ENCODE measurements around the gene SLC66A3. TPM values are rescaled to one million over a fixed set of nuclear protein-coding genes. Genes with fewer than 3 reads are reported as not detected.

The SLC66A3 gene
- total RNA-seq, 1 donor, result 29.8 TPM

GRCh38 chr2:11182951-11183350 is 27.7 kb downstream of the SLC66A3 start:
- no peak for TF ChIP-seq CTCF (IDR thresholded peaks at IDR 0.05; ENCODE audit: insufficient read depth, low read depth, low read length)
- no peak for DNase-seq (ENCODE audit: low read depth)
- no peak overlapping the region for H3K4me3 ChIP-seq (ENCODE audit: low read depth, low read length)

- TF ChIP-seq CTCF (IDR thresholded peaks at IDR 0.05; ENCODE audit: insufficient read depth, low read depth, low read length), result no peak
- H3K4me3 ChIP-seq (ENCODE audit: low read depth, low read length), result no peak overlapping the region
- DNase-seq (ENCODE audit: low read depth), result no peak
Measured at GRCh38 chr2:11186145-11186544, 30.9 kb downstream of the SLC66A3 start.

- TF ChIP-seq CTCF (IDR thresholded peaks at IDR 0.05; ENCODE audit: insufficient read depth, low read depth, low read length), result no peak
- peak; percentile 83 for DNase-seq (ENCODE audit: low read depth)
- H3K4me3 ChIP-seq (ENCODE audit: low read depth, low read length), result no peak overlapping the region
Measured at GRCh38 chr2:11187083-11187619, 31.9 kb downstream of the SLC66A3 start.

GRCh38 chr2:11187731-11188130 is 32.5 kb downstream of the SLC66A3 start:
- no peak overlapping the region for H3K4me3 ChIP-seq (ENCODE audit: low read depth, low read length)
- no peak for DNase-seq (ENCODE audit: low read depth)
- TF ChIP-seq CTCF (IDR thresholded peaks at IDR 0.05; ENCODE audit: insufficient read depth, low read depth, low read length), result no peak

GRCh38 chr2:11196246-11196645 is 41.0 kb downstream of the SLC66A3 start:
- no peak for TF ChIP-seq CTCF (IDR thresholded peaks at IDR 0.05; ENCODE audit: insufficient read depth, low read depth, low read length)
- DNase-seq (ENCODE audit: low read depth), result no peak
- H3K4me3 ChIP-seq (ENCODE audit: low read depth, low read length), result no peak overlapping the region

- H3K4me3 ChIP-seq (ENCODE audit: low read depth, low read length), result no peak overlapping the region
- no peak for DNase-seq (ENCODE audit: low read depth)
- no peak for TF ChIP-seq CTCF (IDR thresholded peaks at IDR 0.05; ENCODE audit: insufficient read depth, low read depth, low read length)
Measured at GRCh38 chr2:11200651-11201050, 45.4 kb downstream of the SLC66A3 start.

GRCh38 chr2:11201969-11202368 is 46.7 kb downstream of the SLC66A3 start:
- no peak overlapping the region for H3K4me3 ChIP-seq (ENCODE audit: low read depth, low read length)
- no peak for DNase-seq (ENCODE audit: low read depth)
- no peak for TF ChIP-seq CTCF (IDR thresholded peaks at IDR 0.05; ENCODE audit: insufficient read depth, low read depth, low read length)

Measured in fibroblast of villous mesenchyme (primary cell).